Activated T-cell treated with anti-CD3 and anti-CD28 coated beads, Interleukin-2, amount 50 U/mL, for 48 hours (primary cell): ENCODE measurements around the gene TBX18.

Experiments used
- DNase-seq, 2 experiments: peaks; one replicate each; pipeline ENCODE4 v3.0.0-alpha.2; 2020

The TBX18 gene

DNA sequence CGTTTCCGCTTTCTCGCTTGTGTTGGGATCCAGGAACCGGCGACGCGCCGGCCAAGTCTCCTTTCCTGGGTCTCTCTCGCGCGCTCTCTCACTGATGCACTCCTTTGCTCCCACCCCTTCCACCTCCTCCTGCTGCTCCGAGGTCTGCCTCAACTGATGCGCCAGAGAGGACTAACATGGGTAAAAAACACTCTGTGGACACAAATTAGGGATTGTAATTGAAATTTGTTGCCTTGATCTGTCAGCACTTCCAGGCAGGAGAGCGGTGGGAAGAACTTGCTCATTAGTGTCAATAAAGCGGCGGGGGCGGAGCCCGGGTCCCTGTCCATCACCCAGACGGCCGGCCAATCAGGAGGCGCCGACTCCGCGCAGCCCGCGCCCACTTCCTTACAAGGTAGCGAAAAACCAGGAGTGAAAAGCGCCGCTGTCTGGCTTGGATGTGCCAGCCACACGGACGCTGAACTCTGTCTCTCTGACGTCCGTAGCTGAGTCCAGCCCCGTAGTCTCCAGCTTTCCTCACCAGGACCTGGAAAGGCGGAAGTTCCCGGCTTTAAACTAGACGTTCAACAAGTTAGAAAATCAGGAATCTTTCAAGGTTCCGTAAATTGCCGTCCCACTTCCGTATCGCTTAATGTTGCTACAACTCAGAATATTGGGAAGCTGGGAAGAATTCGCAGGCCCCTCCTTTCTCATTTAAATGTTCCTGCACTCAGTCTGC lies at the start of gene TBX18:
TSS of gene TBX18 (minus strand) at position 267 of the 718 bp plus-strand sequence. CDS start 417 bp downstream, outside the sequence.
- DNase-seq: peak in 1 of 2 experiments; percentile 55

DNA sequence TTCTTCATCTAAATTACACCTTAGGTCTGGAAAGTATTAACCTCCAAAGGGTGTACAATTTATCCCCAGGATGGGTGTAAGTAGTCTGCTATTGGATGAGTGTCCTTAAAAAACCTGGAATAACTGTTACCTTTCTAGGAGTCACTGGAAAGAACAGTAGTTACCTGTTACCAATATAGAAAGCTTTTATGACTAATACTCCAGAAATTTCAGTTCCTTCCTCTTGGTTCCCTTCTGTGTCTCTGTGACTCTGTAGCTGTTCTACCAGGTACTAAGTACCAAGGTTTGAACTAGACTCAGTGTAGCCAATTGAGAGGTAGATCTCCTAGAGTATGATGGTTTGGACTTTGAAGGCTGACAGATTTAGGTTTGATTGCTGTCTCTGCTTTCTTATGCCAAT lies 47.0 kb upstream of the TBX18 start:
- no peak for DNase-seq

DNA sequence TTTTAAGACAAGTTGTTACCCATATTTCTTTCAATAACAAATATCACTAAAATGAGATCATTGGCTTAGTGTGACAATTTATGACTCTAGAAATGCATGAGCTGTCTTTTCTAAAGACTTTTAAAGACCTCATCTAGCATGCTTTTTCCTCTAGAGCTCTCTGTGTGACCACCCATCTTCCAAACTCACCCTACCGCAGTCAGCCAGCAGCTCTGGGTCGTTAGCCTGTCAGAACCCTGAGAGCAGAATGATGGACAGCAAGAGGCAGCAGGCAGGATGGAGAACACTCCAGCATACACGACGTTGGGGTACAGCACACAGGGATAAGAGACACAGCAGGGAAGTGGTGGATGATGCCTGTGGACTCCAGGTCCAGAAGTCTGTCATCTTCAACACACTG lies 45.1 kb upstream of the TBX18 start:
- DNase-seq: no peak

GRCh38 chr6:84808491-84809061 lies 44.2 kb upstream of the TBX18 start:
- no peak for DNase-seq

- DNase-seq: no peak
Observed at GRCh38 chr6:84805145-84805544, 40.7 kb upstream of the TBX18 start.

GRCh38 chr6:84804720-84805119 lies 40.3 kb upstream of the TBX18 start:
- DNase-seq: no peak

- DNase-seq: no peak
Observed at GRCh38 chr6:84801250-84801649, 36.9 kb upstream of the TBX18 start.

- DNase-seq: no peak
Observed at GRCh38 chr6:84798257-84798656, 33.9 kb upstream of the TBX18 start.

- DNase-seq: no peak
Observed at GRCh38 chr6:84796343-84796742, 31.9 kb upstream of the TBX18 start.

DNA sequence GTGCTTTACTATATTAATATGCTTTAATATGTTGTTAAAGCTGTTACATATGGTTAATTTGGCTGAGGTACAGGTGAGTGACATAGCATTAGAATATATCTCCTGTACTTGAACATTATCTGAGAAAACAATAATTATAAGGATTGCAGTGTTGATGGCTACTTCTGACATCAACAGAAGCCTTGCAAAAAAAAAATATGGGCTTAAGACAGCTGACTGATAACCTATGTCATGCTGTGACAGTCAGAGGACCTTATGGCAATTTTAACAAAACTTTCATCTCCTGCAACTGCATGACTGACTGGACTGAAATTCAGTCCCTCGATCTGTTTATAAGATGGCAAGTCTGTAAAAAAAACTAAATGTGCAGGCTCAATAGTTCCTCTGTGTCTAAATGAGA lies 27.5 kb upstream of the TBX18 start:
- DNase-seq: no peak

- DNase-seq: no peak
Observed at GRCh38 chr6:84791233-84791632, 26.8 kb upstream of the TBX18 start.

DNA sequence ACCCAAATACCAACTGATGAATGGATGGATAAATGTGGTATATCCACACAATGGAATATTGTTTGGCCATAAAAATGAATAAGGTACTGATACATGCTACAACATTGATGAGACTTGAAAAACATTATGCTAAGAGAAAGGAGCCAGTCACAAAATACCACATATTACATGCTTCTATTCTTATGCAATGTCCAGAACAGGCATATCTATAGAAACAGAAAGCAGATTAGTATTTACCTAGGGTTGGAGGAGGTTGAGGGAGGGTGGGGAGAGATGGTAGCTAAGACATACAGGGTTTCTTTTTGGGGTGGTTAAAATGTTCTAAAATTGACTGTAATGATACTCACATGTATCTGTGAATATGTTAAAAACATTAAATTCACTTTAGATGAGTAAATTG lies 24.8 kb upstream of the TBX18 start:
- no peak for DNase-seq

- DNase-seq: no peak
Observed at GRCh38 chr6:84788689-84789088, 24.3 kb upstream of the TBX18 start.

GRCh38 chr6:84785671-84786070 lies 21.3 kb upstream of the TBX18 start:
- DNase-seq: no peak

GRCh38 chr6:84779917-84780316 lies 15.5 kb upstream of the TBX18 start:
- no peak for DNase-seq

GRCh38 chr6:84779380-84779779 lies 15.0 kb upstream of the TBX18 start:
- DNase-seq: no peak

DNA sequence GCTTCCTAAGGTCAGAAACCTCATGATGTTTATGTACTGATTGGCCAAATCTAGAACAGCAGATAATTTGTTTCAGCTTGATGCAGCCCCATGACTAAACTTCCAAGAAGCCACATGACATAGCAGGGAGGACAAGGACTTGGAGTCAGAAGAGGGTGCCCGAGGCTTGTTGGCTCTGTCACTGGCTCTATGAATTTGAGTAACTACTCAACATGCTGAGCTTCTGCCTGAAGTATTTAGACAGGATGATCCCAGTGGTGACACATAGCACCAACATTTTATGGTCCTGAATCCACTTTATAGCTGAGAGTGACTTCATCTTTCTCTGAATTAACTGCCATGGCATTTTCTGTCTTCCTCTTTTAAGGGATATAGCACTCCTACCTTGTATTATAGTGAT lies 13.5 kb upstream of the TBX18 start:
- DNase-seq: no peak

DNA sequence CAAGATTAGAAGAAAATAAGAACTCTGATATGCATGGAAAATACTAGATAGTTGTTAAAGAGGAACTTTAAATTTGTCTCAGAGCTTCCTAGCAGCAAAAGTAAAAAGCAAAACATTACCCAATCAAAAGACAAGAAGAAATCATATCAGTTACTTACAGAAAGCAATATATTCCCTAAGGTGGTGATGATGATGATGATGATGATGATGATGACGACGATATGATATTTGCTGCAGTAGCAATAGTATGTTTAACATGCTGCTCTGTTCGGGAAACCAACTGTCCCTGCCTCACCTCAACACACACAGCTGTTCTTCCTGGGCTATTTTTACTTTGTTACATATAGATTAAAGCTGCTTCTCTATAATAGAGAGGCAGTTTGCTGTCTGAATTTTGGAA lies 12.0 kb upstream of the TBX18 start:
- no peak for DNase-seq

DNA sequence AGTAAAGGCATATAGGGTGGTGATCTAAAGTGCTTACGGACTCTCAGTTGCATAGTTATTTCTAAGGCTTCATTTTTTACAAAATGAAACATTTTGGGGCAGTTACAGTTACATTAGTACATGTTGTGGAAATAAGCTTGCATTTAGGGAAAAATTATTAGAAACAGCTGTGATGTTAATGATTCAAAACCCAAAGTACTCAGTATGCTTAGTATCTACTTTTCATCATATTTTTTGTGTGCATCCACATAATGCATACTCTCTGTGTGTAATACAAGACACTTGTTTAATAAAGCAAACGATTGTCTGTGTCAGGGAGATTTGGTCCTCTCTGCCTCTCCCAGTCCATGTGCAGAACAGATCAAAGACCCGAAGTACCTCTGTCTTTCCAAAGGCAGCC lies 11.4 kb upstream of the TBX18 start:
- DNase-seq: no peak

GRCh38 chr6:84774985-84775284 lies 10.5 kb upstream of the TBX18 start:
- DNase-seq: no peak

DNA sequence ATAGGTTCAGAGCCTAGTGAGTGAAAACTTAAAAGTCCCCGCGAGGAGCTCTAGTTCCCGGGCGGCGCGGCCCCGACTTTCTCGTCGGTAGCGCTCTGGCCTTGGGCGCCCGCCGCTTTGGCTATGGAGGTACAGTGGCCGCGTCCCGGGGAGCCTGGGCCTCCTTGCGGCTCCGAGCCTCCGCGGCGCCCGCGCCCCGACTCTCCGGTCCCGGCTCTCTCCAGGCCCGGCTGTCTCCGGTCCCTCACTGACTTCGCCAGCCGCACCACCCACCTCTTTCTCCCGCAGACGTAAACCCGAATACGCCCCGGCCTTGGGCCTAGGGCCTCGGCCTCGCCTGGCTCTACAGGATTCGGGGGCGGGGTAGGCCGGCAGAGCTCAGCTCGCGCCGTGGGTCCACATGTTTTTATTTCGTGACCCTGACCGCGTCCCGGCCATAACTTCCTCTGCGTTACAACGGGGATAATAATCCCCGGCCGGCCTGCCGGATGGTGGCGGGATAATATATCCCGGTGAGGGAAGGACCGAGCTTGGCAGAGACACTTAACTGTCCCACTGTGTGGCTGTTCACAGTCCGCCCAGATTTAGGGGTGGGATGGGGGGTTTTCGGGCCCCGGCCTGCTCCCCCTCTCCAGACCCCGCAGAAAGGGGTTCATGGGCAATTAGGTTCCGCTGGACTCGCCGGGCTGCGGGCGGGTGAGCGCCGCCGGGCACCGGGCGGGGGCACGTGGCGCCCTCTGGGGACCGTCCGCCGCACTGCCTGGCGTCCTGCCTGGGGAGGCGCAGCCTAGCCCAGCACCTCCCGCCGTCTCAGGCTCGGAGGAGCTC lies 10.0 kb upstream of the TBX18 start:
- DNase-seq: peak; percentile 53 to 61

DNA sequence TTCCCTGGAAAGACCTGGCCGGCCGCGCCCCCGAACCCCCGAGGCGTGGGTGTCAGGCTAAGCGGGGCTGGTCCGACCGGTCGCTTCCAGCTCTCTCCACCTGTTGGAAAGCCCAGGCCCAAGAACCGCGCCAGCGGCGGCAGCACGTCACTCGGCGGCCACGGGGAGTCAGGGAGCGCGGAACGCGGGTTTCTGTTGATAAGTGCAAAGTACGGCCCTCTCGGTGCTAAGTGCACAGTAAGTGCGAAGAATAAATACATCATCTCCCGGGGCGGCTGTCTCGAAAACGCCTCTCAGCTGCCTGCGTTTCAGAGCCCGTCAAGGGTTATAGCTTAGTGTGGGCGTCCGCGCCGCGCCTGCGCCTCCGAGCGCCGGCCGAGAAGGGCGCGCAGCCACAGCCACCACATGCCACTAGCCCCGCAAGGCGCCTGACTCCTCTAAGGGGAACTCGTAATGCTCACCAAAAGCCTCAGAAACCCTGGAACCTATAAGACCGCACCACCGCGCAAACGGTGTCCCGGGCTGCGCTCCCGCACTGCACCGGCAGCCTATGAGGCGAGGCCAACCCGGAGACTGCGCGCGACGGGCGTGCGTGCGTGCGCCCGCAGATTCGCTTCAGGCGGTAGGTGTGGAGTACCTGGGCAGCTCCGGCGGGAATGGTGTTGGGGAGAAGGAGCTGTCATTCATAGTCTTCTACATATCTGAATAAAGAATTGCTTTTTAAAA lies 9.2 kb upstream of the TBX18 start:
- DNase-seq: peak in 1 of 2 experiments; percentile 37

- DNase-seq: no peak
Observed at GRCh38 chr6:84773133-84773430, 8.7 kb upstream of the TBX18 start.
